Mesendoderm (in vitro differentiated cells): ENCODE data around the gene RAD18. TPM values are rescaled to one million over a fixed set of nuclear protein-coding genes. Genes with fewer than 3 reads are reported as not detected.
A peak's percentile ranks its signal among the peaks of the same experiment; 100 is the strongest.

ENCODE experiments used
- DNase-seq: peaks from one replicate; pipeline ENCODE4 v3.0.0; 2013
- H2AK5ac ChIP-seq: 2 replicates; pipeline ENCODE4 v1.6.1; 2013; ENCODE audit warnings: low read length, inconsistent platforms
- H2BK120ac ChIP-seq: 2 replicates; pipeline ENCODE4 v1.6.1; 2013; ENCODE audit warnings: low read depth, mild to moderate bottlenecking, low read length, moderate library complexity, mixed read lengths
- H2BK15ac ChIP-seq: replicated peaks from 2 replicates; pipeline ENCODE4 v1.6.1; 2013; ENCODE audit warnings: low read depth, mild to moderate bottlenecking, moderate library complexity
- H2BK5ac ChIP-seq: 2 replicates; pipeline ENCODE4 v1.6.1; 2013; ENCODE audit warnings: low read length, inconsistent platforms
- H3K18ac ChIP-seq: 2 replicates; pipeline ENCODE4 v1.6.1; 2013; ENCODE audit warnings: mild to moderate bottlenecking, low read length, mixed read lengths
- H3K23ac ChIP-seq: one replicate; pipeline ENCODE4 v1.6.1; 2013; ENCODE audit warnings: low read length
- H3K27ac ChIP-seq: 2 replicates; pipeline ENCODE4 v1.5.1; 2013; ENCODE audit warnings: low read depth, mild to moderate bottlenecking, inconsistent platforms, low read length, moderate library complexity
- H3K27me3 ChIP-seq: 2 replicates; pipeline ENCODE4 v1.6.1; 2013; ENCODE audit warnings: low read length, control low read depth, mild to moderate bottlenecking, inconsistent platforms; ENCODE audit not compliant: insufficient read depth, poor library complexity
- H3K36me3 ChIP-seq: 2 replicates; pipeline ENCODE4 v1.6.1; 2013; ENCODE audit warnings: low read length, inconsistent platforms; ENCODE audit not compliant: control insufficient read depth, insufficient read depth
- H3K4ac ChIP-seq: one replicate; pipeline ENCODE4 v1.6.1; 2013; ENCODE audit warnings: low read depth, mild to moderate bottlenecking, low read length, moderate library complexity
- H3K4me1 ChIP-seq: 2 replicates; pipeline ENCODE4 v1.6.1; 2013; ENCODE audit warnings: low read depth, low read length, inconsistent platforms; ENCODE audit not compliant: control insufficient read depth
- H3K4me2 ChIP-seq: 2 replicates; pipeline ENCODE4 v1.6.1; 2013; ENCODE audit warnings: low read length
- H3K4me3 ChIP-seq: 2 replicates; pipeline ENCODE4 v1.5.1; 2013; ENCODE audit warnings: mild to moderate bottlenecking, low read length
- H3K56ac ChIP-seq: one replicate; pipeline ENCODE4 v1.6.1; 2013; ENCODE audit warnings: low read length
- H3K79me1 ChIP-seq: 2 replicates; pipeline ENCODE4 v1.6.1; 2013; ENCODE audit warnings: low read length, inconsistent platforms
- H3K79me2 ChIP-seq: 2 replicates; pipeline ENCODE4 v1.6.1; 2013; ENCODE audit warnings: mild to moderate bottlenecking, low read length; ENCODE audit not compliant: control insufficient read depth, insufficient read depth
- H3K9ac ChIP-seq: 2 replicates; pipeline ENCODE4 v1.6.1; 2013; ENCODE audit warnings: low read length, inconsistent platforms
- H4K5ac ChIP-seq: one replicate; pipeline ENCODE4 v1.6.1; 2013; ENCODE audit warnings: low read length
- H4K8ac ChIP-seq: one replicate; pipeline ENCODE4 v1.6.1; 2013; ENCODE audit warnings: low read depth, mild to moderate bottlenecking, control low read depth, low read length, moderate library complexity
- WGBS: extraction: QIAGEN DNeasy Blood & Tissue Kit; methylation state at CpG from one replicate; pipeline ENCODE4 v1.1.7; 2013; ENCODE audit warnings: low lambda C conversion rate, missing lambda C conversion rate; ENCODE audit not compliant: insufficient coverage; ENCODE audit errors: extremely low coverage; 5-methylcytosine and 5-hydroxymethylcytosine counted together
- polyA plus RNA-seq, 2 experiments: library from polyadenylated mRNA; stranded (reverse); fragments of 200-250 nt; gene quantifications; one replicate each; pipeline ENCODE4 v1.2.3, GENCODE V29; 2013

RAD18 gene, protein sequence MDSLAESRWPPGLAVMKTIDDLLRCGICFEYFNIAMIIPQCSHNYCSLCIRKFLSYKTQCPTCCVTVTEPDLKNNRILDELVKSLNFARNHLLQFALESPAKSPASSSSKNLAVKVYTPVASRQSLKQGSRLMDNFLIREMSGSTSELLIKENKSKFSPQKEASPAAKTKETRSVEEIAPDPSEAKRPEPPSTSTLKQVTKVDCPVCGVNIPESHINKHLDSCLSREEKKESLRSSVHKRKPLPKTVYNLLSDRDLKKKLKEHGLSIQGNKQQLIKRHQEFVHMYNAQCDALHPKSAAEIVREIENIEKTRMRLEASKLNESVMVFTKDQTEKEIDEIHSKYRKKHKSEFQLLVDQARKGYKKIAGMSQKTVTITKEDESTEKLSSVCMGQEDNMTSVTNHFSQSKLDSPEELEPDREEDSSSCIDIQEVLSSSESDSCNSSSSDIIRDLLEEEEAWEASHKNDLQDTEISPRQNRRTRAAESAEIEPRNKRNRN
- polyA plus RNA-seq (2013, experiment 1 of 2) = 23.8 TPM
- 23.6 TPM for polyA plus RNA-seq (2013, experiment 2 of 2)

GRCh38 chr3:8963137-8963853 is at the start of gene RAD18:
Gene RAD18, minus strand, starts transcription at chr3:8963472. Its CDS starts 87 bp downstream, at chr3:8963385.
- Histone ChIP-seq H3K79me1 (peaks cover 14% of the 10 kb centered on the region), H3K4me3 (peak within 1 kb of the TSS; percentile 96), H3K79me2 (peaks cover 23% of the 10 kb centered on the region), H4K8ac (no peak within 1 kb of the TSS), H3K4me1 (peaks cover 5% of the 10 kb centered on the region), H3K27ac (no peak within 1 kb of the TSS), H4K5ac (peak within 1 kb of the TSS; percentile 33), H3K27me3 (no peaks in the 10 kb centered on the region), H2BK120ac (no peak within 1 kb of the TSS), H2BK5ac (no peak within 1 kb of the TSS), H3K4ac (peak within 1 kb of the TSS; percentile 65), H3K56ac (peak within 1 kb of the TSS; percentile 92), H2BK15ac (no peak within 1 kb of the TSS), H3K36me3 (no peaks in the 10 kb centered on the region), H3K23ac (no peak within 1 kb of the TSS), H2AK5ac (no peak within 1 kb of the TSS), H3K4me2 (peak within 1 kb of the TSS; percentile 90), H3K9ac (peak within 1 kb of the TSS; percentile 96), H3K18ac (no peak within 1 kb of the TSS)
- peak; percentile 95 for DNase-seq
- WGBS = no CpG with 5 or more reads among the region's 45 CpGs

GRCh38 chr3:9012521-9012920 is 49.2 kb upstream of the RAD18 start:
- Histone ChIP-seq H4K8ac (no peak overlapping the region), H3K18ac (no peak overlapping the region), H4K5ac (no peak overlapping the region), H3K56ac (no peak overlapping the region), H3K79me1 (no peaks in the 10 kb centered on the region), H2AK5ac (no peak overlapping the region), H3K36me3 (no peaks in the 10 kb centered on the region), H3K27me3 (no peaks in the 10 kb centered on the region), H3K9ac (no peak overlapping the region), H2BK5ac (no peak overlapping the region), H3K4me2 (no peak overlapping the region), H3K4me3 (no peak overlapping the region), H2BK15ac (no peak overlapping the region), H3K79me2 (no peaks in the 10 kb centered on the region), H3K23ac (no peak overlapping the region), H2BK120ac (no peak overlapping the region), H3K4me1 (no peaks in the 10 kb centered on the region), H3K27ac (no peak overlapping the region), H3K4ac (no peak overlapping the region)
- DNase-seq = no peak
- WGBS = no CpG with 5 or more reads among the region's 2 CpGs

DNA sequence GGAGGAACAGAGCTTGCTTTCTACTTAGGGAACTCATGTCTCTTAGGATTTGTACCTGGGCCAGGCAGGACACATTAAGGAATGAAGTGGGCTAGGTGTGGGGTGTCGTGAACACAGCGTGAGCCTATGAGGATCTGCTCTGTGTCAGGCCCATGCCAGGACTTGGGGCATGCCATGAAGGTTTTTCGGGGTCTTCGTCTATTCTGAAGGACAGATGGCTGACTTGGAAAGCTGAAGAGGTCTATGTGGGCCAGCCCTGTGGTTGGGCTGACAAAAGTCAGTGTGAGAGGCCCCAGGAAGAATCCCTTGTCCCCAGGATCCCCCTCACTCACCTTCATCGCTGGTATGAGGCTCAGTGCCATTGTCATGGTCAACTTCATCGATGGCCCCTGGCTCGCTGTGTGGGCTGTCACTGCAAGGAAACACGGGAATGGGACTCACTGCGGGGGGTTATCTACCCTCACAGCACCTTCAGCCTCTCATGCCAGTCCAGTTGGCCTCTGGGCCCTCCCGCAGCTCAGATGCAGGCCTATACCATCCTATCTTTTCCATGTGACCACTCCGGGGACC is 46.8 kb upstream of the RAD18 start:
- no CpG with 5 or more reads among the region's 11 CpGs for WGBS
- Histone ChIP-seq H3K4me2 (no peak overlapping the region), H4K5ac (no peak overlapping the region), H3K27ac (no peak overlapping the region), H3K23ac (no peak overlapping the region), H2AK5ac (no peak overlapping the region), H2BK5ac (no peak overlapping the region), H3K56ac (no peak overlapping the region), H4K8ac (no peak overlapping the region), H3K4me3 (no peak overlapping the region), H2BK120ac (no peak overlapping the region), H3K18ac (no peak overlapping the region), H2BK15ac (no peak overlapping the region), H3K4ac (no peak overlapping the region), H3K79me2 (no peaks in the 10 kb centered on the region), H3K36me3 (no peaks in the 10 kb centered on the region), H3K4me1 (no peaks in the 10 kb centered on the region), H3K79me1 (no peaks in the 10 kb centered on the region), H3K9ac (no peak overlapping the region), H3K27me3 (no peaks in the 10 kb centered on the region)
- DNase-seq = no peak

DNA sequence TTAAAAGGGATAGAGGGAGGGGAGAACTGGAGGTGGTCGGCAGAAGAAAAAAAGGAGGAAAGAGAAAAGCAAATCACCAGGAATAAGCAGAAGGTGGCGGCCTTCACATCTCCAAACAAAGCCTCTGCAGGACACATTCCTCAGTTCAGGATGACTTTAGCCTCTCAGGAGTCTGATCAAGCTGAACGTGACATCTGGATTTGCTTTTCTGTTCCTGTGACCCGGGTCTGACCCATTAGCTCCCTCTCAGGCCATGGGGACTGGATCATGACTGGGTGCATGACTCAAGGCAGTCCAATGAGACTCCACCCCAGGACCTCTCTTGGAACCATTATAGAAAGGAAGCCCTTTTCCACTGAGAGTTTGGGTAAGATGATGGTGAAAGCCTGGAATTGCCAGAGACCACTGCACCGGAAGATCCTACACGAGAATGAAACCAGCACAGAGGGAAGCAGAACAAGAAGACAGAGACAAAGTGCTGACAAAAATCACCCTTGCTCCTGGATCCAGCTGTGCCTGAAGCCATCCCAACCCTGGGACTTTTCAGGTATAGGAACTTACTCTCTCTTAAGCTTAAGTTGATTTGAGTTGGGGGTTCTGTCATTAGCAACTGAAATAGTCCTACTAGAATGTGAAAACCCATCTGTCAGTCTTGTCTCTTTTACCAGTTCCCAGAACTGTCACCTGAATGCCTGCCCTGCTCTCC is 45.4 kb upstream of the RAD18 start:
- Histone ChIP-seq H3K9ac (no peak overlapping the region), H3K4me1 (no peaks in the 10 kb centered on the region), H3K79me1 (no peaks in the 10 kb centered on the region), H3K56ac (no peak overlapping the region), H2AK5ac (no peak overlapping the region), H4K5ac (no peak overlapping the region), H4K8ac (no peak overlapping the region), H3K36me3 (no peaks in the 10 kb centered on the region), H2BK120ac (no peak overlapping the region), H3K27me3 (no peaks in the 10 kb centered on the region), H3K23ac (no peak overlapping the region), H3K4me3 (no peak overlapping the region), H3K27ac (no peak overlapping the region), H3K79me2 (no peaks in the 10 kb centered on the region), H2BK15ac (no peak overlapping the region), H2BK5ac (no peak overlapping the region), H3K4ac (no peak overlapping the region), H3K4me2 (no peak overlapping the region), H3K18ac (no peak overlapping the region)
- no peak for DNase-seq
- WGBS = no CpG with 5 or more reads among the region's 6 CpGs

DNA sequence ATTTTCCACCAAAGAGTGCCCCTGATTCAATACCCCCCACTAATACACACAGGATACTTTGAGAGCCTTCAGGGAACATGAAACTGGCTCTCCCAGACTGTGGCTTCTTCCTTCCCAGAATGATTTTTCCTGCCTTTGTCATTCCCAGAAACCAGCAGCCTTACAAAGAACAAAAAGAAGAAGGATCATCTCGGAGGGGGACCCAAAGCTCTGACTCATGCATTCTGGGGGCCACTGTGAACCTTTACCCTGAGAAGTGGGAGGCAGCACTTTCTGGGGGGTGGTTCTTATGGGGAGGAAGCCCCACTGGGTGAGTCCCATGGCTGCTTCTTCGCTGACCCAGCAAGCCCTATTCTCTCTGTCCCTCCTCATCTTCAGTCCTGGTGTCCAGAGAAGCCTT is 44.7 kb upstream of the RAD18 start:
- Histone ChIP-seq H3K4me2 (no peak overlapping the region), H3K4me3 (no peak overlapping the region), H3K79me2 (no peaks in the 10 kb centered on the region), H2BK5ac (no peak overlapping the region), H3K27ac (no peak overlapping the region), H3K36me3 (no peaks in the 10 kb centered on the region), H2AK5ac (no peak overlapping the region), H3K9ac (no peak overlapping the region), H4K8ac (no peak overlapping the region), H3K27me3 (no peaks in the 10 kb centered on the region), H3K4ac (no peak overlapping the region), H3K23ac (no peak overlapping the region), H3K79me1 (no peaks in the 10 kb centered on the region), H3K18ac (no peak overlapping the region), H2BK120ac (no peak overlapping the region), H3K4me1 (no peaks in the 10 kb centered on the region), H4K5ac (no peak overlapping the region), H2BK15ac (no peak overlapping the region), H3K56ac (no peak overlapping the region)
- no CpG with 5 or more reads among the region's 2 CpGs for WGBS
- DNase-seq = no peak
